Measurements from ENCODE around the gene TPO. TPM values are rescaled to one million over a fixed set of nuclear protein-coding genes. Genes with fewer than 3 reads are reported as not detected.

Gene TPO
- total RNA-seq, 1 donor from 2014 or later, result not detected

- peaks cover 3% of the 10 kb centered on the region for H3K4me1 Mint-ChIP-seq
- H3K27ac Mint-ChIP-seq, result no peak overlapping the region
- intact Hi-C loops (cut with micrococcal nuclease), result loop anchor here (2.0 kb wide), 1 partner anchor 21 kb away; no protein-coding TSS in a partner anchor
- no peaks in the 10 kb centered on the region for H3K9me3 Mint-ChIP-seq
- no peak overlapping the region for H3K4me3 Mint-ChIP-seq
- no peaks in the 10 kb centered on the region for H3K36me3 Mint-ChIP-seq (ENCODE audit: low read depth)
- no peaks in the 10 kb centered on the region for H3K27me3 Mint-ChIP-seq
- DNase-seq, result no peak
These were observed 126.7 kb downstream of the TPO start for GRCh38 chr2:1539973-1540372.

DNA sequence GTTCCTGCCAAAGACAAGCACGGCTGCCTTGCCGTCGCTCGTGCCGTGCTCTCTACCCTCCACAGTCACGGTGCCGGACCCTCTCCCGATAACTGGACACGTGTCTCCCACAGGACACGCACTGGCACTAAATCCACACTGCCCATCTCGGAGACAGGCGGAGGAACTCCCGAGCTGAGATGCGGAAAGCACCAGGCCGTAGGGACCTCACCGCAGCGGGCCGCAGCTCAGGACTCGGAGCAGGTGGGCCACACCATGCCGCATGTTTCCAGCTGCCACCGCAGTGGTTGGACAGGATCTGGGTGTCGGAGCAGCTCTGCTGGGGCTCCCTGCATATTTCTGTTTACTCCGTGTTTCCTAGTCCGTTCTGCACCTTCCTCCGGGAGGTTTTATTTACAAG, 127.2 kb downstream of the TPO start:
- DNase-seq, result no peak
- H3K27ac Mint-ChIP-seq, result no peak overlapping the region
- intact Hi-C loops (cut with micrococcal nuclease), result loop anchor here (2.0 kb wide), 1 partner anchor 20 kb away; no protein-coding TSS in a partner anchor
- peaks cover 3% of the 10 kb centered on the region for H3K4me1 Mint-ChIP-seq
- no peaks in the 10 kb centered on the region for H3K9me3 Mint-ChIP-seq
- H3K27me3 Mint-ChIP-seq, result no peaks in the 10 kb centered on the region
- H3K36me3 Mint-ChIP-seq (ENCODE audit: low read depth), result no peaks in the 10 kb centered on the region
- no peak overlapping the region for H3K4me3 Mint-ChIP-seq

DNA sequence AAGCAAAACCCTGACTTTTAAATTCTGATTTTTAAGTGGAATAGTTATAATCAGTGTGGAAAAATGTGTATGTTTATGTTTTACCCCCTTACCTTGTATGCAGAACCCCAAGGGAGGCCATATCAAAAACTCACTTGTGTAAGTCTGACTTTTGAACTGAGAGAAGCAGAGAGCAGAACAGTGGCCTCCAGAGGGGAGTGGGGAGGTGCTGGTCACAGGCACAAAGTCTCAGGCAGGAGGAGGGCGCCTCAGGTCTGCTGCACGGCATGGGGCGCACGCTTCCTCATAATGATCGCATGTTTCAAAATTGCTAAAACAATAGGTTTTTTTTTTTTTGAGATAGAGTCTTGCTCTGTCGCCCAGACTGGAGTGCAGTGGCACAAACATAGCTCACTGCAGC, 127.8 kb downstream of the TPO start:
- Mint-ChIP-seq H3K9me3 (no peaks in the 10 kb centered on the region), H3K4me1 (peaks cover 3% of the 10 kb centered on the region), H3K36me3 (ENCODE audit: low read depth) (no peaks in the 10 kb centered on the region), H3K4me3 (no peak overlapping the region), H3K27me3 (no peaks in the 10 kb centered on the region), H3K27ac (no peak overlapping the region)
- no peak for DNase-seq
- intact Hi-C loops (cut with micrococcal nuclease), result loop anchor here (2.0 kb wide), 1 partner anchor 20 kb away; no protein-coding TSS in a partner anchor

GRCh38 chr2:1541819-1542475, 128.7 kb downstream of the TPO start:
- no peak overlapping the region for H3K4me3 Mint-ChIP-seq
- intact Hi-C loops (cut with micrococcal nuclease), result loop anchor here (2.0 kb wide), 1 partner anchor 19 kb away; no protein-coding TSS in a partner anchor

GRCh38 chr2:1542971-1543370, 129.7 kb downstream of the TPO start:
- Mint-ChIP-seq H3K9me3 (no peaks in the 10 kb centered on the region), H3K27me3 (no peaks in the 10 kb centered on the region), H3K27ac (no peak overlapping the region), H3K4me1 (peaks cover 8% of the 10 kb centered on the region), H3K4me3 (no peak overlapping the region), H3K36me3 (ENCODE audit: low read depth) (no peaks in the 10 kb centered on the region)
- DNase-seq, result no peak
- intact Hi-C loops (cut with micrococcal nuclease), result no loop called here

More at GRCh38 chr2:1541819-1542475, 128.7 kb downstream of the TPO start:
- H3K4me1 Mint-ChIP-seq, result peaks cover 7% of the 10 kb centered on the region
- H3K27me3 Mint-ChIP-seq, result no peaks in the 10 kb centered on the region
- H3K36me3 Mint-ChIP-seq (ENCODE audit: low read depth), result no peaks in the 10 kb centered on the region
- DNase-seq, result no peak
- no peak overlapping the region for H3K27ac Mint-ChIP-seq
- no peaks in the 10 kb centered on the region for H3K9me3 Mint-ChIP-seq

DNA sequence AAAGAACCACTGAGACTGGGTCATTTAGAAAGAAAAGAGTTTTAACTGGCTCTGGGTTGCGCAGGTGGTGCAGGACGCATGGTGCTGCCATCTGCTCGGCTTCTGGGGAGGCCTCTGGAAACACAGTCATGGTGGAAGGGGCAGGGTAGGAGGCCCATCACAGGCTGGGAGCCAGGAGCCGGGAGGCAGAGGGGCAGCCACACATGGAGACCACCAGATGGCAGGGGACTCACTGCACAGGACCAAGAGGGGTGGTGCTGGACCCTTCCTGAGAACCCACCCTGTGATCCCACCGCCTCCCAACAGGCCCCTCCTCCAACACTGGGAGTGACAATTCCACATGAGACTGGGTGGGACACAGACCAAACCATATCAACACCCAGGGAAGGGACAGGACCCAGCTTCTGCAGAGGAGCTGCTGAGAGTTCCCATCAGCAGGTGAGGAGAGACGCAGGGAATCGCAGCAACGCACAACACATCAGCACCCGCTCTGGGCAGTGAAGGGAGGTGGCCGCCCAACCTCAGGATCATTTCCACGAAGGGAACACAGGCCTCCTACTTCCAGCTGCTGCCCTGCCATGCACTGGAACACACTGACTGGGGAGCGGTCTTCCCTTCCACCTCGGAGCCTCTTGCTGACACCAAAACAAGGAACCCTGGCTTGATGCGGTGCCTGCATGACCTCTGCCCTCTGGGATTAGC, 130.7 kb downstream of the TPO start:
- no peaks in the 10 kb centered on the region for H3K36me3 Mint-ChIP-seq (ENCODE audit: low read depth)
- H3K4me1 Mint-ChIP-seq, result peaks cover 7% of the 10 kb centered on the region
- intact Hi-C loops (cut with micrococcal nuclease), result no loop called here
- no peak for DNase-seq
- H3K27me3 Mint-ChIP-seq, result no peaks in the 10 kb centered on the region
- no peaks in the 10 kb centered on the region for H3K9me3 Mint-ChIP-seq
- no peak overlapping the region for H3K27ac Mint-ChIP-seq
- no peak overlapping the region for H3K4me3 Mint-ChIP-seq

GRCh38 chr2:1544478-1545069, 131.3 kb downstream of the TPO start:
- Mint-ChIP-seq H3K27ac (no peak overlapping the region), H3K9me3 (no peaks in the 10 kb centered on the region), H3K27me3 (no peaks in the 10 kb centered on the region), H3K36me3 (ENCODE audit: low read depth) (no peaks in the 10 kb centered on the region), H3K4me3 (no peak overlapping the region), H3K4me1 (peaks cover 7% of the 10 kb centered on the region)
- DNase-seq, result no peak
- intact Hi-C loops (cut with micrococcal nuclease), result no loop called here

DNA sequence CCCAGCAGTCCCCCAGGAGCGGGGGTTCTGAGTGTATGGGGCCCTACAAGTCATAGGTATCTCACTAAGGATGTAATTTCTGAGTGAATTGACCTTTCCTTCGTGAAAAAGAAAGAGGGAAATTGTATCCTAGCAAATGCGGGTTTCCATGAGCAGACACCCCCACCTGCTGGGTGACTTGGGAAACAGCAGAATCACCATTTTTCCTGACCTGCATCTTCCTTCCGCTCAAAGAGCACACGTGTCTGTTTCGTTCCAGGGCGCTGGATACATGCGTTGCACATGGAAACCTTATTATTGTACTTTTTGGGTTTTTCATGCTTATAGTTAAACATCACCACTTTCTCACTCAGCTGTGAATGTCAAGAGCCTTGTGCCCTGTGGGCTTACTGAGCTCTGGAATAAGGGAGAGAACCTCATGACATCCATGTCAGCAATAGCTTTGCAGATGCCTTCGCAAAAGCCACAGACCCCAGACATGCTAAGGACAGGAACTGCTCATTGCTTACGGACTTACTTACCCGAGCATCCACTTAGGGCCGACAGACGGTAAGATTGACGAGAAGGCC, 132.8 kb downstream of the TPO start:
- intact Hi-C loops (cut with micrococcal nuclease), result loop anchor here (2.0 kb wide), 1 partner anchor 691 kb away; no protein-coding TSS in a partner anchor
- H3K4me1 Mint-ChIP-seq, result peaks cover 7% of the 10 kb centered on the region
- no peaks in the 10 kb centered on the region for H3K9me3 Mint-ChIP-seq
- H3K27me3 Mint-ChIP-seq, result peaks cover under 1% of the 10 kb centered on the region
- H3K4me3 Mint-ChIP-seq, result no peak overlapping the region
- H3K27ac Mint-ChIP-seq, result peak overlapping the region; percentile 48
- DNase-seq, result peak; percentile 79
- no peaks in the 10 kb centered on the region for H3K36me3 Mint-ChIP-seq (ENCODE audit: low read depth)

GRCh38 chr2:1546901-1547300, 133.6 kb downstream of the TPO start:
- H3K27me3 Mint-ChIP-seq, result peaks cover 2% of the 10 kb centered on the region
- H3K9me3 Mint-ChIP-seq, result no peaks in the 10 kb centered on the region
- no peaks in the 10 kb centered on the region for H3K36me3 Mint-ChIP-seq (ENCODE audit: low read depth)
- H3K4me1 Mint-ChIP-seq, result peaks cover 7% of the 10 kb centered on the region
- intact Hi-C loops (cut with micrococcal nuclease), result loop anchor here (2.0 kb wide), 1 partner anchor 692 kb away; no protein-coding TSS in a partner anchor
- no peak overlapping the region for H3K4me3 Mint-ChIP-seq
- no peak overlapping the region for H3K27ac Mint-ChIP-seq
- DNase-seq, result no peak

DNA sequence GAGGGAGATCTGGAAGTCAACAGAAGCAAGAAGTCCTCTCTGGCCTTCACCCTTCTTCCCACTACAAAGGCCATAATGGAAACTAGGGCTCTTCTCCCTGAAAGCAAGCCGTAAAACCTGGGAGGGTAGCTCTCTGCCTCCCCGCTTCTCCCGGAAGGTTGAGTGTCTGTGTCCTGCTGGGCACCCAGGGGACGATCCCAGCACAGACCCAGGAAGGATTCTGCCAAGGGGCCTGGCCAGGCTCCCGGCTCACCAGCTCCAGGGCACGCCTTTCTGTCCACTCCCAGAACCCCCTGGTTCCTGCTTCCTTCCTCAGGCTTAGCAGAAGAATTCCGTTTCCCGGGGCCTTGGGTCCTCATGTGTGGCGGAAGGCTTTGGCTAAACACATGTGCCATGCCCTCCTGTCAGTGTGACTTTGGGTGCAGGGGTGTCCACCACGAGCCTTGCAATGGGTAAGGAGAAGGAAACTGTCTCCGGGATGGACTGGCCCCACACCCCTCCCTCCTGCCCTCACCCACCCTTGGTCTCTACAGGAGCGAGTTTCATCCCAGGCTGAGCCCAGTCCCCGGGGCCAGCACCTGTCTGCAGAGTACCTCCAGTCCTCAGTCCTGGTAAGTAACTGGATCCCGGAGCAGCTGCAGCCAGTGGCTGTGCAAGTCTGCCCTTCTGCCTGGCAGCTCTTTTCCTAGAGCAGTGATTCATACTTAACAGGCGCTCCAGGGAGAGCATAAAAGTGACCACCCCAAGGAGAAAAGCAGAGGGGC, 135.8 kb downstream of the TPO start:
- H3K27me3 Mint-ChIP-seq, result peaks cover 7% of the 10 kb centered on the region
- peaks cover 7% of the 10 kb centered on the region for H3K4me1 Mint-ChIP-seq
- intact Hi-C loops (cut with micrococcal nuclease), result no loop called here
- no peaks in the 10 kb centered on the region for H3K36me3 Mint-ChIP-seq (ENCODE audit: low read depth)
- H3K4me3 Mint-ChIP-seq, result no peak overlapping the region
- no peak for DNase-seq
- no peaks in the 10 kb centered on the region for H3K9me3 Mint-ChIP-seq
- H3K27ac Mint-ChIP-seq, result no peak overlapping the region

GRCh38 chr2:1550076-1550475, 136.8 kb downstream of the TPO start:
- no peak overlapping the region for H3K27ac Mint-ChIP-seq
- intact Hi-C loops (cut with micrococcal nuclease), result loop anchor here (1.0 kb wide), 1 partner anchor 836 kb away; no protein-coding TSS in a partner anchor
- DNase-seq, result no peak
- peaks cover 7% of the 10 kb centered on the region for H3K27me3 Mint-ChIP-seq
- H3K4me3 Mint-ChIP-seq, result no peak overlapping the region
- H3K4me1 Mint-ChIP-seq, result peaks cover 7% of the 10 kb centered on the region
- H3K36me3 Mint-ChIP-seq (ENCODE audit: low read depth), result no peaks in the 10 kb centered on the region
- no peaks in the 10 kb centered on the region for H3K9me3 Mint-ChIP-seq

DNA sequence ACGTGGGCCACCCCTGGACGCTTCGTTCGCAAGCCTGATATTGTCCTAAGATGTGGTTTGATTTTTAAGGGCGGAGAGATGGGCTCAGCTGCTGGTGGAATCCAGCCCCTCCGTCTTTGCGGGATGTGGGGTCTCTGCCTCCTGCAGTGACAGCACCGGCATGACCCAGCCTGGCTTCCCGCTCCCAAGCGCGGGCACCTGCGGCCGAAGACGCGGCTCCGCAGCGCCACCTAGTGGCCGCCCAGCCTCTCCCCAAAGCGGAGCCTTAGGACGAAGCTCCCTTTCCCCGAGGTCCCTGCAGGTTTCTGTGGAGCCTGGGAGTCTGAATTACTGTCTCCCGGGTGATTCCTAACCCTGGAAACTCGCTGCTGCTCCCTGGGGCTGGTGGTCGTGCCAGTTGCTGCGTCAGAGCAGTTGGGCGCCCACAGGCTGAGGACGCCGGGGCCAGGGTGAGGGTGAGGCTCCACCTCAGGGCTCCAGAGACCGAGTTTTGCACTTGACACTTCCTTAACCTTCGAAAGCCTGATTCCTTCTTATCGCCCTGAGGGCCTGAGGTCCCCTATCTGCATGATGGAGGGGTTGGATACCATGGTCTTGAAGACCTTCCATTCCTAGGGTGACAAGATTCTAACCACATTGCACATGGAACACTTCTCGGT, 137.5 kb downstream of the TPO start:
- no peaks in the 10 kb centered on the region for H3K9me3 Mint-ChIP-seq
- H3K27ac Mint-ChIP-seq, result no peak overlapping the region
- H3K4me3 Mint-ChIP-seq, result no peak overlapping the region
- DNase-seq, result peak; percentile 89
- peaks cover 7% of the 10 kb centered on the region for H3K4me1 Mint-ChIP-seq
- intact Hi-C loops (cut with micrococcal nuclease), result loop anchor here (1.0 kb wide), 1 partner anchor 836 kb away; no protein-coding TSS in a partner anchor
- peaks cover 7% of the 10 kb centered on the region for H3K27me3 Mint-ChIP-seq
- no peaks in the 10 kb centered on the region for H3K36me3 Mint-ChIP-seq (ENCODE audit: low read depth)

GRCh38 chr2:1551905-1552304, 138.6 kb downstream of the TPO start:
- H3K4me1 Mint-ChIP-seq, result peaks cover 3% of the 10 kb centered on the region
- no peaks in the 10 kb centered on the region for H3K9me3 Mint-ChIP-seq
- H3K27me3 Mint-ChIP-seq, result peaks cover 7% of the 10 kb centered on the region
- H3K4me3 Mint-ChIP-seq, result no peak overlapping the region
- H3K27ac Mint-ChIP-seq, result no peak overlapping the region
- intact Hi-C loops (cut with micrococcal nuclease), result no loop called here
- no peak for DNase-seq
- H3K36me3 Mint-ChIP-seq (ENCODE audit: low read depth), result no peaks in the 10 kb centered on the region
